GM12878 (cell line): ENCODE results near the gene SNAI1.

ENCODE experiments used
- ATF3 ChIP-seq: IDR thresholded peaks from 2 replicates; pipeline ENCODE4 v1.6.1; 2011; ENCODE audit warnings: low read depth, mild to moderate bottlenecking, low read length, moderate library complexity, borderline replicate concordance; ENCODE audit errors: extremely low read depth
- CTCF ChIP-seq, 3 experiments: IDR thresholded peaks in 2 of 3; conservative IDR thresholded peaks in 1 of 3; 2 replicates each; pipeline ENCODE4 v1.5.1; 2011; ENCODE audit warnings: low read depth in 3 of 3, low read length in 3 of 3, mild to moderate bottlenecking in 3 of 3, control low read depth in 2 of 3, moderate library complexity in 2 of 3, inconsistent platforms in 1 of 3, mixed read lengths in 1 of 3; ENCODE audit not compliant: control insufficient read depth in 2 of 3, insufficient read depth in 1 of 3; ENCODE audit errors: extremely low read depth in 1 of 3
- E4F1 ChIP-seq: fragments of 450-650 bp; IDR thresholded peaks from 2 replicates; pipeline ENCODE4 v1.6.1; 2018; ENCODE audit warnings: borderline replicate concordance, mild to moderate bottlenecking; ENCODE audit not compliant: partially characterized antibody
- JUND ChIP-seq: IDR thresholded peaks from 2 replicates; pipeline ENCODE4 v1.6.1; 2012; ENCODE audit warnings: low read depth, mild to moderate bottlenecking, low read length, improper control_type of control experiment, moderate library complexity
- MAX ChIP-seq: IDR thresholded peaks from 2 replicates; pipeline ENCODE4 v1.6.1; 2012; ENCODE audit warnings: low read depth, low read length, improper control_type of control experiment
- NR2C2 ChIP-seq: IDR thresholded peaks from 2 replicates; pipeline ENCODE4 v1.6.1; 2011; ENCODE audit warnings: borderline replicate concordance, low read depth; ENCODE audit not compliant: control insufficient read depth, insufficient read length
- POLR2A ChIP-seq: IDR thresholded peaks from 2 replicates; pipeline ENCODE4 v1.6.1; 2011; ENCODE audit warnings: low read depth, mild to moderate bottlenecking, low read length
- POLR2AphosphoS5 ChIP-seq: IDR thresholded peaks from 2 replicates; pipeline ENCODE4 v1.6.1; 2011; ENCODE audit warnings: mild to moderate bottlenecking, low read length, inconsistent platforms
- REST ChIP-seq: IDR thresholded peaks from 2 replicates; pipeline ENCODE4 v1.6.1; 2012; ENCODE audit warnings: mild to moderate bottlenecking, low read depth, low read length
- RFX5 ChIP-seq: IDR thresholded peaks from 2 replicates; pipeline ENCODE4 v1.6.1; 2011; ENCODE audit warnings: low read depth, low read length, improper control_type of control experiment
- SIN3A ChIP-seq: IDR thresholded peaks from 2 replicates; pipeline ENCODE4 v1.6.1; 2012; ENCODE audit warnings: low read depth, low read length, improper control_type of control experiment

- TF ChIP-seq POLR2AphosphoS5 (no peak), ATF3 (no peak), SIN3A (no peak), E4F1 (no peak), NR2C2 (no peak), CTCF (IDR thresholded peaks at IDR 0.05 in 2 of 3, conservative IDR thresholded peaks at IDR 0.05 in 1 of 3; ENCODE audit: control insufficient read depth in 2 of 3, extremely low read depth in 1 of 3, insufficient read depth in 1 of 3, low read depth in 3 of 3, low read length in 3 of 3) (no peak), REST (no peak), RFX5 (no peak), JUND (no peak), POLR2A (no peak), MAX (no peak)
Observed at GRCh38 chr20:49984426-49985153, 1.8 kb downstream of the SNAI1 start.
